NCI-H1417 (cell line): Measurements from ENCODE around the gene ZDHHC7.

ENCODE experiments used
- DNase-seq, 3 experiments: peaks; one replicate each; lab custom pipeline; 2025; lab: John Stamatoyannopoulos, UW

ZDHHC7 gene

GRCh38 chr16:85018529-85019236 lies 7.3 kb upstream of the ZDHHC7 start:
- DNase-seq = no peak

GRCh38 chr16:85017633-85018032 lies 6.3 kb upstream of the ZDHHC7 start:
- DNase-seq = no peak

- DNase-seq = no peak
These were observed 5.8 kb upstream of the ZDHHC7 start for GRCh38 chr16:85017151-85017550.

GRCh38 chr16:85015481-85016187 lies 4.3 kb upstream of the ZDHHC7 start:
- no peak for DNase-seq

GRCh38 chr16:85014311-85014710 lies 3.0 kb upstream of the ZDHHC7 start:
- DNase-seq = no peak

- DNase-seq = no peak
These were observed 530 bp upstream of the ZDHHC7 start for GRCh38 chr16:85011846-85012284.

- DNase-seq = no peak
These were observed 847 bp downstream of the ZDHHC7 start for GRCh38 chr16:85010446-85010930.

GRCh38 chr16:85008271-85008670 lies 3.1 kb downstream of the ZDHHC7 start:
- no peak for DNase-seq

- DNase-seq = no peak
These were observed 3.7 kb downstream of the ZDHHC7 start for GRCh38 chr16:85007496-85008214.

- DNase-seq = no peak
These were observed 4.7 kb downstream of the ZDHHC7 start for GRCh38 chr16:85006639-85007038.

GRCh38 chr16:85005285-85006069 lies 5.9 kb downstream of the ZDHHC7 start:
- DNase-seq = no peak

- DNase-seq = no peak
These were observed 6.6 kb downstream of the ZDHHC7 start for GRCh38 chr16:85004587-85005205.

GRCh38 chr16:85003725-85004586 lies 7.4 kb downstream of the ZDHHC7 start:
- DNase-seq = no peak

- DNase-seq = no peak
These were observed 8.3 kb downstream of the ZDHHC7 start for GRCh38 chr16:85003076-85003475.

GRCh38 chr16:85002608-85003007 lies 8.7 kb downstream of the ZDHHC7 start:
- no peak for DNase-seq

GRCh38 chr16:85002099-85002541 lies 9.2 kb downstream of the ZDHHC7 start:
- no peak for DNase-seq

GRCh38 chr16:84999857-85000480 lies 11.4 kb downstream of the ZDHHC7 start:
- no peak for DNase-seq

- DNase-seq = no peak
These were observed 12.1 kb downstream of the ZDHHC7 start for GRCh38 chr16:84999200-84999599.

GRCh38 chr16:84996365-84996764 lies 15.0 kb downstream of the ZDHHC7 start:
- no peak for DNase-seq

- no peak for DNase-seq
These were observed 15.7 kb downstream of the ZDHHC7 start for GRCh38 chr16:84995663-84996062.
